ENCODE results near the gene ALS2CL.

Gene ALS2CL

GRCh38 chr3:46700772-46701171, 7.3 kb upstream of the ALS2CL start:
- DNase-seq = no peak
- H3K9me3 ChIP-seq (ENCODE audit: control insufficient read depth, low read length) = no peaks in the 10 kb centered on the region
- H3K18ac ChIP-seq (ENCODE audit: low read depth in 1 of 2, low read length in 2 of 2) = no peak overlapping the region
- H2AK5ac ChIP-seq (ENCODE audit: low read length, severe bottlenecking) = no peak overlapping the region
- WGBS = 69% methylated on average over 4 of the region's 4 CpGs
- peaks cover 19% of the 10 kb centered on the region for H3K4me1 ChIP-seq (ENCODE audit: control insufficient read depth, insufficient read depth, low read depth, low read length)
- H3K4me2 ChIP-seq (ENCODE audit: low read length, poor library complexity, severe bottlenecking) = no peak overlapping the region
- no peak overlapping the region for H4K91ac ChIP-seq (ENCODE audit: low read length)
- H2BK12ac ChIP-seq (ENCODE audit: low read length in 2 of 2) = no peak overlapping the region
- no peak overlapping the region for H3K9ac ChIP-seq (ENCODE audit: low read length)
- H3K27ac ChIP-seq (ENCODE audit: low read length, poor library complexity, severe bottlenecking) = no peak overlapping the region
- H2BK120ac ChIP-seq (ENCODE audit: low read depth, low read length) = no peak overlapping the region
- H2BK15ac ChIP-seq (ENCODE audit: low read depth, poor library complexity, severe bottlenecking) = no peak overlapping the region
- H3K36me3 ChIP-seq (ENCODE audit: control insufficient read depth in 1 of 2, insufficient read depth in 2 of 2, low read depth in 1 of 2, low read length in 2 of 2) = no peaks in the 10 kb centered on the region
- no peaks in the 10 kb centered on the region for H3K79me1 ChIP-seq (replicated peaks; ENCODE audit: low read length, poor library complexity, severe bottlenecking)
- no peak overlapping the region for H3K4ac ChIP-seq (ENCODE audit: low read depth in 1 of 2, low read length in 2 of 2)
- H2AFZ ChIP-seq (ENCODE audit: low read depth, low read length) = no peak overlapping the region
- H2BK5ac ChIP-seq (ENCODE audit: low read depth, low read length, poor library complexity, severe bottlenecking) = no peak overlapping the region
- H4K8ac ChIP-seq (ENCODE audit: low read length) = no peak overlapping the region
- no peak overlapping the region for H3K14ac ChIP-seq (ENCODE audit: low read length in 2 of 2)
- H3K27me3 ChIP-seq (ENCODE audit: control insufficient read depth in 1 of 2, insufficient read depth in 1 of 2, low read length in 2 of 2) = peaks cover 35 to 39% of the 10 kb centered on the region in 2 experiments
- no peak overlapping the region for H3K23ac ChIP-seq (ENCODE audit: low read length in 2 of 2)
- no peak overlapping the region for H3K4me3 ChIP-seq (ENCODE audit: insufficient read depth in 1 of 2, low read depth in 1 of 2, low read length in 2 of 2)

DNA sequence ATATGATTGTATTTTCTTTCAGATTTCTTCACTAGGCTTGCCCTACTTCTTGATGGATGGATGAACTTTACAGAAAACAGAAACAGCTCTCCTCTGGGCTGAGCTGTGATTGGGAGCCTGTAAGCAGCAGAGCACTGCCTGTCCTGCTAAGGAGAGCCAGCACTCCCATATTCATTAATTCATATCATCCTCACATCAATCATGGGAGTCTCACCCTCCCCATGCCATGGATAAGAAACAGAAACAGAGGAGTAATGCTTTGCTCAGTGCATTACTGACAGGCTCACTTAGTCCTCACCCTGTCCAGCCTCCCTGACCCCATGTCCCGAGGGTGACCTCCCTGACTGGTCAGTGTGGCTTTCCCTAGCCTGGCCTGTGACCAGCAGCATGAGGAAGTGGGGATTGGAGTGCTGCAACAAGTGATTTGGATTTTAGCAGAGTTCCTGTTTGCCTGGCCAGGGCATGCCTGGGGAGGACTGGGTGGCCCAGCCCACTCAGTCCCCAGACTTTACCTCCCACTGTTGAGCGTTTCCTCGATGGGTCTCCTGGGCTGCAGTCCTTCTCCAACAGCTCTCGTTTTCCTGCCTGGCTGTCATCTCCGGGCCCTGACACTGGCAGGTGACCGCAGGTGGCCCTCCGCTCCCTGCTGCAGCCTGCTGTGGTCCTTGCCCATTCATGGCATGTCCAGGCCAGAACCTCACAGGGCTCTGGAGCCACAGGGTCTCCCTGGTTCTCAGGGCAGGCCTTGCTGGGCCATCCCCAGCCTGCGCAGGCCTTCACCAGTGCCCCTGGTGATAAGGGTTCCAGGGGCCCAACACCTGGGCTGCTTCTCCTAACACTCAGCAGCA, 6.4 kb upstream of the ALS2CL start:
- Histone ChIP-seq H3K4me2 (ENCODE audit: low read length, poor library complexity, severe bottlenecking) (no peak overlapping the region), H2BK120ac (ENCODE audit: low read depth, low read length) (no peak overlapping the region), H3K27me3 (ENCODE audit: control insufficient read depth in 1 of 2, insufficient read depth in 1 of 2, low read length in 2 of 2) (peaks cover 35 to 39% of the 10 kb centered on the region in 2 experiments), H3K14ac (ENCODE audit: low read length in 2 of 2) (no peak overlapping the region), H3K79me1 (replicated peaks; ENCODE audit: low read length, poor library complexity, severe bottlenecking) (no peaks in the 10 kb centered on the region), H3K23ac (ENCODE audit: low read length in 2 of 2) (no peak overlapping the region), H3K9me3 (ENCODE audit: control insufficient read depth, low read length) (no peaks in the 10 kb centered on the region), H3K4ac (ENCODE audit: low read depth in 1 of 2, low read length in 2 of 2) (no peak overlapping the region), H3K4me1 (ENCODE audit: control insufficient read depth, insufficient read depth, low read depth, low read length) (peaks cover 22% of the 10 kb centered on the region), H2BK5ac (ENCODE audit: low read depth, low read length, poor library complexity, severe bottlenecking) (no peak overlapping the region), H3K27ac (ENCODE audit: low read length, poor library complexity, severe bottlenecking) (no peak overlapping the region), H3K9ac (ENCODE audit: low read length) (no peak overlapping the region), H2BK15ac (ENCODE audit: low read depth, poor library complexity, severe bottlenecking) (no peak overlapping the region), H2AK5ac (ENCODE audit: low read length, severe bottlenecking) (no peak overlapping the region), H4K91ac (ENCODE audit: low read length) (no peak overlapping the region), H3K4me3 (ENCODE audit: insufficient read depth in 1 of 2, low read depth in 1 of 2, low read length in 2 of 2) (no peak overlapping the region), H3K36me3 (ENCODE audit: control insufficient read depth in 1 of 2, insufficient read depth in 2 of 2, low read depth in 1 of 2, low read length in 2 of 2) (no peaks in the 10 kb centered on the region), H2AFZ (ENCODE audit: low read depth, low read length) (no peak overlapping the region), H2BK12ac (ENCODE audit: low read length in 2 of 2) (no peak overlapping the region), H4K8ac (ENCODE audit: low read length) (no peak overlapping the region), H3K18ac (ENCODE audit: low read depth in 1 of 2, low read length in 2 of 2) (no peak overlapping the region)
- WGBS = 93% methylated on average over 7 of the region's 8 CpGs
- no peak for DNase-seq

DNA sequence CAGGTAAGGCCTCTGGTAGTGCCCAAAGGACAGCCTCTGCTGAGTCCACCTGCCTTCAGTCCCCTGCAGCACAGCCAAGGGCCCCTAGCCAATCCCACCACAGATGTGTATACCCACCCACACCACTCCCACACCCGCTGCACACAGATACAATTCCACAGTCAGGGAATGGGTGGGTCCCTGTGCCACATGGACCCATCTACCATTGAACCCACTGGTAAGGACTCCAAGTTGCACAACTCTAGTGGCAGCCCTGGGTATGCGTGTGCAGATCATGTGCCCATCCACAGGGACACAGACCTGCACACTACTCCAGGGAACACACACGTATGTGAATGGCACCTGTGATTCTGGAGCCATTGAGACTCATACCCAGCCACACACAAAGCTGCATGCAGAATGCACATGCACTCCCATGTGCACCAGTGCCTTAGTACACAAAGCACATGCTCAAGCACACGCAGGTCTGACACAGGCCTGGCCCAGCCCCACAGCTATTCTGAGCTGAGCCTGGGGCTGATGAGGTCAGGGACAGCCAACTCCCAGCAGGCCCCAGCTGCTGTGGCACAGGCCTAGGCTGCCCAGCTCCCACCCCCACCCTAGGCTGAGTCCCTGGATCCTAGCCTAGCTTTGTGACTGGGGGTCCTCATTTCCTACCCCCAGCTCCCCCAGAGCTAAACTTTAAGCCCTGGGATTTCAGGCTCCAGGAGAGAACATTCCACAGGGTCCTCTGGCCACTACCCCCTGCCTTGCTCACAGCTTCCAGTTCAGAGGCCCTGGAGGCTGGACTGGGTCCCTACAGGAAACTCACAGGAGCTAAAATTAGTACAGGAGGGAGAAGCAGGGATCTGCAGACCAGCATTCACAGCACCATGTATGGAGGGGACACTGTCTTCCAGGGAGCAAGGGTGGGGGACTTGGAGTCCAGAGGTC, 2.7 kb upstream of the ALS2CL start:
- DNase-seq = peak; percentile 74
- no peak overlapping the region for H2BK15ac ChIP-seq (ENCODE audit: low read depth, poor library complexity, severe bottlenecking)
- H2AK5ac ChIP-seq (ENCODE audit: low read length, severe bottlenecking) = no peak overlapping the region
- H3K27me3 ChIP-seq (ENCODE audit: control insufficient read depth in 1 of 2, insufficient read depth in 1 of 2, low read length in 2 of 2) = peaks cover 15 to 21% of the 10 kb centered on the region in 2 experiments
- 84% methylated on average over 4 of the region's 4 CpGs for WGBS
- no peak overlapping the region for H2BK5ac ChIP-seq (ENCODE audit: low read depth, low read length, poor library complexity, severe bottlenecking)
- no peaks in the 10 kb centered on the region for H3K9me3 ChIP-seq (ENCODE audit: control insufficient read depth, low read length)
- H4K8ac ChIP-seq (ENCODE audit: low read length) = peak overlapping the region; percentile 56
- peak overlapping the region; percentile 11 for H4K91ac ChIP-seq (ENCODE audit: low read length)
- H2BK12ac ChIP-seq (ENCODE audit: low read length in 2 of 2) = peak overlapping the region in 1 of 2 experiments; percentile 6
- no peak overlapping the region for H3K4me2 ChIP-seq (ENCODE audit: low read length, poor library complexity, severe bottlenecking)
- peak overlapping the region in 1 of 2 experiments; percentile 68 for H3K14ac ChIP-seq (ENCODE audit: low read length in 2 of 2)
- no peak overlapping the region for H3K27ac ChIP-seq (ENCODE audit: low read length, poor library complexity, severe bottlenecking)
- peak overlapping the region; percentile 35 for H2BK120ac ChIP-seq (ENCODE audit: low read depth, low read length)
- no peak overlapping the region for H3K9ac ChIP-seq (ENCODE audit: low read length)
- H3K18ac ChIP-seq (ENCODE audit: low read depth in 1 of 2, low read length in 2 of 2) = peak overlapping the region in 1 of 2 experiments; percentile 46
- H3K4me1 ChIP-seq (ENCODE audit: control insufficient read depth, insufficient read depth, low read depth, low read length) = peaks cover 38% of the 10 kb centered on the region
- H3K79me1 ChIP-seq (replicated peaks; ENCODE audit: low read length, poor library complexity, severe bottlenecking) = no peaks in the 10 kb centered on the region
- no peak overlapping the region for H2AFZ ChIP-seq (ENCODE audit: low read depth, low read length)
- no peak overlapping the region for H3K23ac ChIP-seq (ENCODE audit: low read length in 2 of 2)
- no peak overlapping the region for H3K4me3 ChIP-seq (ENCODE audit: insufficient read depth in 1 of 2, low read depth in 1 of 2, low read length in 2 of 2)
- H3K4ac ChIP-seq (ENCODE audit: low read depth in 1 of 2, low read length in 2 of 2) = no peak overlapping the region
- H3K36me3 ChIP-seq (ENCODE audit: control insufficient read depth in 1 of 2, insufficient read depth in 2 of 2, low read depth in 1 of 2, low read length in 2 of 2) = no peaks in the 10 kb centered on the region
